Adrenal gland (tissue), 12 donors: Measurements from ENCODE around the gene IL32. TPM values are rescaled to one million over a fixed set of nuclear protein-coding genes. Genes with fewer than 3 reads are reported as not detected.
A peak's percentile ranks its signal among the peaks of the same experiment; 100 is the strongest.

ENCODE experiments used
- DNase-seq, 7 donors: peaks; one replicate each; pipeline ENCODE4 v3.0.0-alpha.2; 2019 to 2020
- H3K27ac ChIP-seq, 5 donors: fragments of 200-600 bp; sonication (generic) in 4 of 5; 1 replicate in 3 of 5; 2 replicates in 2 of 5; pipeline versions ENCODE4 v1.5.1 to v1.8.0; 2016 to 2020; ENCODE audit warnings: mild to moderate bottlenecking in 1 of 5
- H3K27me3 ChIP-seq: fragments of 200-600 bp; 2 replicates; pipeline ENCODE4 v1.8.0; 2021
- H3K36me3 ChIP-seq, 2 donors: fragments of 200-600 bp; replicated peaks in 1 of 2; 1 replicate in 1 of 2; 2 replicates in 1 of 2; pipeline versions ENCODE4 v1.5.1 to v1.8.0; 2018 to 2022
- H3K4me1 ChIP-seq, 2 donors: fragments of 200-600 bp; replicated peaks in 1 of 2; 1 replicate in 1 of 2; 2 replicates in 1 of 2; pipeline versions ENCODE4 v1.5.1 to v1.8.0; 2018 to 2021
- H3K4me3 ChIP-seq, 4 donors: fragments of 200-600 bp; sonication (generic) in 3 of 4; one replicate each; pipeline ENCODE4 v1.5.1; 2016 to 2018
- H3K9me3 ChIP-seq, 3 donors: fragments of 200-600 bp; sonication (generic) in 1 of 3; replicated peaks in 1 of 3; 1 replicate in 2 of 3; 2 replicates in 1 of 3; pipeline versions ENCODE4 v1.5.1 to v1.8.0; 2016 to 2021
- CTCF ChIP-seq, 6 experiments: fragments of 450-650 bp in 4 of 6; fragments of 200-600 bp in 2 of 6; sonication (generic) in 1 of 6; IDR thresholded peaks; 1 replicate in 5 of 6; 2 replicates in 1 of 6; pipeline versions ENCODE4 v1.5.1 to v1.8.0; 2016 to 2021; ENCODE audit warnings: antibody characterized with exemption in 6 of 6, mild to moderate bottlenecking in 2 of 6, moderate library complexity in 1 of 6
- POLR2A ChIP-seq, 2 donors: fragments of 450-650 bp; IDR thresholded peaks; one replicate each; pipeline ENCODE4 v1.6.1; 2017; ENCODE audit warnings: antibody characterized with exemption in 2 of 2, mild to moderate bottlenecking in 2 of 2, moderate library complexity in 1 of 2
- WGBS, 4 donors: extraction: QIAGEN DNeasy Blood & Tissue Kit in 2 of 4; methylation state at CpG; one replicate each; pipeline versions ENCODE4 v1.1.5 to v1.1.7; 2013 to 2017; 5-methylcytosine and 5-hydroxymethylcytosine counted together
- intact Hi-C, 2 donors: fragments of 100-400 bp; cut with DNase I; formaldehyde crosslinking; loops; one replicate each; pipeline versions ENCODE4 v1.14.1 to v1.15.0; 2022 to 2023
- polyA plus RNA-seq, 3 donors: library from polyadenylated mRNA; stranded (reverse); fragments of 200-250 nt in 2 of 3; fragments of 350-450 nt in 1 of 3; fragmentation: Illumina TruSeq in 1 of 3; extraction: RNeasy Lipid Tissue Mini Kit (QIAGEN cat#74804) in 1 of 3; gene quantifications; one replicate each; pipeline ENCODE4 v1.2.3, GENCODE V29; 2013 to 2014
- total RNA-seq, 9 donors: library from RNA; depleted of rRNA in 4 of 9; stranded (reverse); fragments of >200 nt in 4 of 9; fragments of 120-200 nt in 1 of 9; fragmentation: NEBNext Ultra II Directional in 1 of 9; extraction: Animal tissue kit (Norgen Biotek cat#: 25700) in 1 of 9; gene quantifications; one replicate each; pipeline versions ENCODE4 v1.1.0 to v1.2.4, GENCODE V29; 2013 to 2023
- donor health status: healthy with polysubstance abuse.
- donor health status: Bipolar disorder and iron deficiency.
- donor health status: DM: yes; HTN: yes; CAD: no.
- donor health status: DM: no; HTN: no; CAD: no.
- donor health status: DM: no; HTN: no; CAD: no.
- donor health status: DM: yes; HTN: yes; CAD: no.

IL32 gene
- total and polyA plus RNA-seq, 12 donors: 3.9 to 127 (median 23.1) TPM

- H3K4me1 ChIP-seq: peaks cover 0 to 7% of the 10 kb centered on the region in 2 donors
- H3K27me3 ChIP-seq: no peaks in the 10 kb centered on the region
- TF ChIP-seq POLR2A (IDR thresholded peaks at IDR 0.05): no peak
- no peak for TF ChIP-seq CTCF (IDR thresholded peaks at IDR 0.05)
Measured at GRCh38 chr16:3099395-3099731, 33.9 kb downstream of the IL32 start.

GRCh38 chr16:3099732-3100499 lies 34.5 kb downstream of the IL32 start:
- no peak overlapping the region for H3K27ac ChIP-seq
- peak overlapping the region in 1 of 4 donors; percentile 37 for H3K4me3 ChIP-seq

More at GRCh38 chr16:3099395-3099731, 33.9 kb downstream of the IL32 start:
- H3K27ac ChIP-seq: no peak overlapping the region
- 63 to 73% (median 71%) methylated on average over 5 of the region's 5 CpGs for WGBS, 4 donors
- H3K9me3 ChIP-seq: no peaks in the 10 kb centered on the region
- H3K4me3 ChIP-seq: no peak overlapping the region
- no peak for DNase-seq
- intact Hi-C loops: no loop called here
- no peaks in the 10 kb centered on the region for H3K36me3 ChIP-seq

GRCh38 chr16:3101018-3101840 lies 35.8 kb downstream of the IL32 start:
- DNase-seq: no peak
- Histone ChIP-seq H3K9me3 (no peaks in the 10 kb centered on the region), H3K27me3 (no peaks in the 10 kb centered on the region), H3K36me3 (no peaks in the 10 kb centered on the region), H3K4me1 (peaks cover 0 to 14% of the 10 kb centered on the region in 2 donors), H3K27ac (peak overlapping the region in 2 of 5 donors; percentile 9 to 21), H3K4me3 (no peak overlapping the region)
- intact Hi-C loops: no loop called here
- 53 to 55% (median 55%) methylated on average over 23 to 29 of the region's 29 CpGs for WGBS, 4 donors
- TF ChIP-seq CTCF (IDR thresholded peaks at IDR 0.05) (peak in 5 of 6 experiments; percentile 22 to 50 (median 37)), POLR2A (IDR thresholded peaks at IDR 0.05) (no peak)

More at GRCh38 chr16:3099732-3100499, 34.5 kb downstream of the IL32 start:
- peak; percentile 90 to 96 (median 93) for DNase-seq
- Histone ChIP-seq H3K4me1 (peaks cover 0 to 7% of the 10 kb centered on the region in 2 donors), H3K27me3 (no peaks in the 10 kb centered on the region), H3K9me3 (no peaks in the 10 kb centered on the region), H3K36me3 (no peaks in the 10 kb centered on the region)
- 2 to 6% (median 4%) methylated on average over 31 to 39 of the region's 39 CpGs for WGBS, 4 donors
- intact Hi-C loops: no loop called here
- TF ChIP-seq CTCF (IDR thresholded peaks at IDR 0.05) (no peak), POLR2A (IDR thresholded peaks at IDR 0.05) (no peak)

GRCh38 chr16:3101841-3102470 lies 36.5 kb downstream of the IL32 start:
- TF ChIP-seq POLR2A (IDR thresholded peaks at IDR 0.05) (no peak), CTCF (IDR thresholded peaks at IDR 0.05) (no peak)
- no peaks in the 10 kb centered on the region for H3K27me3 ChIP-seq
- H3K4me3 ChIP-seq: no peak overlapping the region
- H3K4me1 ChIP-seq: peaks cover 2 to 17% of the 10 kb centered on the region in 2 donors
- intact Hi-C loops: no loop called here
- DNase-seq: peak in 2 of 7 donors; percentile 45 to 67
- peak overlapping the region in 1 of 5 donors; percentile 21 for H3K27ac ChIP-seq
- H3K9me3 ChIP-seq: no peaks in the 10 kb centered on the region
- 49 to 65% (median 55%) methylated on average over 27 of the region's 27 CpGs for WGBS, 4 donors
- no peaks in the 10 kb centered on the region for H3K36me3 ChIP-seq
